HEK293 (cell line): ENCODE data around the gene EPSTI1.

Source experiments
- CTCF ChIA-PET: fragments of 350-600 bp; formaldehyde crosslinking; extraction: SDS; loops from one replicate; lab custom pipeline; 2021; ENCODE audit warnings: antibody characterized with exemption; lab: Yijun Ruan, JAX
- POLR2A ChIA-PET: fragments of 300-600 bp; formaldehyde crosslinking; extraction: SDS; loops from one replicate; lab custom pipeline; 2020; ENCODE audit warnings: antibody characterized with exemption, inconsistent platforms; lab: Yijun Ruan, JAX
- H3K27ac ChIP-seq: fragments of 200-500 bp; sonication (Bioruptor generic); 2 replicates; pipeline ENCODE4 v1.5.1; 2014; ENCODE audit warnings: low read depth, low read length, control low read depth, inconsistent platforms; ENCODE audit errors: extremely low read depth
- H3K36me3 ChIP-seq, 2 experiments: fragments of 200-500 bp in 1 of 2; sonication (Bioruptor generic) in 1 of 2; 1 replicate in 1 of 2; 2 replicates in 1 of 2; pipeline ENCODE4 v1.5.1; 2014 to 2017; ENCODE audit warnings: inconsistent platforms in 2 of 2, low read length in 2 of 2; ENCODE audit not compliant: control insufficient read depth in 2 of 2, insufficient read depth in 1 of 2
- H3K4me1 ChIP-seq: fragments of 200-500 bp; sonication (Bioruptor generic); 2 replicates; pipeline ENCODE4 v1.5.1; 2014; ENCODE audit warnings: mild to moderate bottlenecking, low read length, inconsistent platforms; ENCODE audit not compliant: control insufficient read depth, insufficient read depth
- H3K4me3 ChIP-seq: 2 replicates; pipeline ENCODE4 v1.5.1; 2011; ENCODE audit warnings: low read depth, mild to moderate bottlenecking, control low read depth, low read length, moderate library complexity
- H3K9me3 ChIP-seq: fragments of 200-500 bp; sonication (Bioruptor generic); 2 replicates; pipeline ENCODE4 v1.5.1; 2014; ENCODE audit warnings: low read depth, low read length, inconsistent platforms; ENCODE audit not compliant: control insufficient read depth, insufficient read depth
- BCL11A ChIP-seq: fragments of 450-650 bp; formaldehyde crosslinking; IDR thresholded peaks from 2 replicates; pipeline ENCODE4 v1.5.1; 2016; ENCODE audit warnings: low read depth, missing biosample characterization, missing genetic modification characterization
- EGR2 ChIP-seq: fragments of 450-650 bp; formaldehyde crosslinking; IDR thresholded peaks from 2 replicates; pipeline ENCODE4 v1.5.1; 2016; ENCODE audit warnings: low read depth, missing biosample characterization, missing genetic modification characterization
- ELK4 ChIP-seq: IDR thresholded peaks from 2 replicates; pipeline ENCODE4 v1.6.1; 2011; ENCODE audit warnings: mild to moderate bottlenecking, low read depth, low read length, borderline replicate concordance
- HIC1 ChIP-seq: fragments of 450-650 bp; formaldehyde crosslinking; IDR thresholded peaks from 2 replicates; pipeline ENCODE4 v1.5.1; 2016; ENCODE audit warnings: missing biosample characterization, missing genetic modification characterization
- IKZF3 ChIP-seq: fragments of 450-650 bp; IDR thresholded peaks from 2 replicates; pipeline ENCODE4 v1.5.0; 2018; ENCODE audit warnings: missing biosample characterization, mild to moderate bottlenecking, missing genetic modification characterization, moderate library complexity
- INSM2 ChIP-seq: fragments of 450-650 bp; formaldehyde crosslinking; IDR thresholded peaks from 2 replicates; pipeline ENCODE4 v1.5.1; 2016; ENCODE audit warnings: missing biosample characterization, missing genetic modification characterization
- PRDM4 ChIP-seq: fragments of 450-650 bp; formaldehyde crosslinking; IDR thresholded peaks from 2 replicates; pipeline ENCODE4 v1.5.1; 2017; ENCODE audit warnings: missing biosample characterization, missing genetic modification characterization
- SCRT1 ChIP-seq: fragments of 450-650 bp; formaldehyde crosslinking; IDR thresholded peaks from 2 replicates; pipeline ENCODE4 v1.5.1; 2016; ENCODE audit warnings: missing biosample characterization, missing genetic modification characterization, borderline replicate concordance
- ZBTB17 ChIP-seq: fragments of 450-650 bp; formaldehyde crosslinking; IDR thresholded peaks from 2 replicates; pipeline ENCODE4 v1.5.1; 2016; ENCODE audit warnings: missing biosample characterization, missing genetic modification characterization
- ZBTB49 ChIP-seq: fragments of 450-650 bp; formaldehyde crosslinking; IDR thresholded peaks from 2 replicates; pipeline ENCODE4 v1.5.1; 2016; ENCODE audit warnings: missing biosample characterization, missing genetic modification characterization, low read depth
- ZBTB7A ChIP-seq: fragments of 450-650 bp; formaldehyde crosslinking; IDR thresholded peaks from 2 replicates; pipeline ENCODE4 v1.5.1; 2016; ENCODE audit warnings: low read depth, missing biosample characterization, missing genetic modification characterization
- ZFP37 ChIP-seq: fragments of 450-650 bp; formaldehyde crosslinking; IDR thresholded peaks from 2 replicates; pipeline ENCODE4 v1.5.1; 2016; ENCODE audit warnings: missing biosample characterization, missing genetic modification characterization
- ZNF121 ChIP-seq: fragments of 450-650 bp; formaldehyde crosslinking; IDR thresholded peaks from 2 replicates; pipeline ENCODE4 v1.5.1; 2016; ENCODE audit warnings: missing biosample characterization, missing genetic modification characterization
- ZNF175 ChIP-seq: fragments of 450-650 bp; formaldehyde crosslinking; IDR thresholded peaks from 2 replicates; pipeline ENCODE4 v1.5.1; 2016; ENCODE audit warnings: missing biosample characterization, missing genetic modification characterization
- ZNF221 ChIP-seq: fragments of 450-650 bp; formaldehyde crosslinking; IDR thresholded peaks from 2 replicates; pipeline ENCODE4 v1.5.1; 2017; ENCODE audit warnings: missing biosample characterization, missing genetic modification characterization, borderline replicate concordance
- ZNF24 ChIP-seq: fragments of 450-650 bp; formaldehyde crosslinking; IDR thresholded peaks from 2 replicates; pipeline ENCODE4 v1.5.1; 2016; ENCODE audit warnings: missing biosample characterization, missing genetic modification characterization
- ZNF248 ChIP-seq: fragments of 450-650 bp; formaldehyde crosslinking; IDR thresholded peaks from 2 replicates; pipeline ENCODE4 v1.5.1; 2017; ENCODE audit warnings: missing biosample characterization, missing genetic modification characterization
- ZNF292 ChIP-seq: fragments of 450-650 bp; formaldehyde crosslinking; IDR thresholded peaks from 2 replicates; pipeline ENCODE4 v1.5.1; 2016; ENCODE audit warnings: low read depth, missing biosample characterization, missing genetic modification characterization, borderline replicate concordance
- ZNF473 ChIP-seq: fragments of 450-650 bp; formaldehyde crosslinking; IDR thresholded peaks from 2 replicates; pipeline ENCODE4 v1.5.1; 2017; ENCODE audit warnings: missing biosample characterization, missing genetic modification characterization
- ZNF560 ChIP-seq: fragments of 450-650 bp; formaldehyde crosslinking; IDR thresholded peaks from 2 replicates; pipeline ENCODE4 v1.5.1; 2017; ENCODE audit warnings: missing biosample characterization, missing genetic modification characterization, borderline replicate concordance
- ZNF580 ChIP-seq: fragments of 450-650 bp; formaldehyde crosslinking; IDR thresholded peaks from 2 replicates; pipeline ENCODE4 v1.5.1; 2016; ENCODE audit warnings: missing biosample characterization, missing genetic modification characterization
- ZNF623 ChIP-seq: fragments of 450-650 bp; formaldehyde crosslinking; IDR thresholded peaks from 2 replicates; pipeline ENCODE4 v1.5.1; 2016; ENCODE audit warnings: missing biosample characterization, missing genetic modification characterization
- ZNF624 ChIP-seq: fragments of 450-650 bp; formaldehyde crosslinking; IDR thresholded peaks from 2 replicates; pipeline ENCODE4 v1.5.1; 2017; ENCODE audit warnings: missing biosample characterization, missing genetic modification characterization
- ZNF629 ChIP-seq: fragments of 450-650 bp; formaldehyde crosslinking; IDR thresholded peaks from 2 replicates; pipeline ENCODE4 v1.5.1; 2017; ENCODE audit warnings: missing biosample characterization, missing genetic modification characterization
- ZNF658 ChIP-seq: fragments of 450-650 bp; formaldehyde crosslinking; IDR thresholded peaks from 2 replicates; pipeline ENCODE4; 2016; ENCODE audit warnings: missing biosample characterization, missing genetic modification characterization
- ZNF777 ChIP-seq: fragments of 450-650 bp; formaldehyde crosslinking; IDR thresholded peaks from 2 replicates; pipeline ENCODE4 v1.5.1; 2017; ENCODE audit warnings: missing biosample characterization, missing genetic modification characterization, borderline replicate concordance

The EPSTI1 gene

GRCh38 chr13:43009506-43009905 is 17.5 kb upstream of the EPSTI1 start:
- Histone ChIP-seq H3K36me3 (no peaks in the 10 kb centered on the region), H3K4me1 (no peaks in the 10 kb centered on the region), H3K27ac (no peak overlapping the region), H3K4me3 (no peak overlapping the region), H3K9me3 (no peaks in the 10 kb centered on the region)
- ChIA-PET POLR2A (no interaction called here), CTCF (no interaction called here)
- no peak for TF ChIP-seq ZNF623
- TF ChIP-seq ZNF629 (tag by site-specific recombination) = no peak
- no peak for TF ChIP-seq ZBTB49
- no peak for TF ChIP-seq ZBTB17
- TF ChIP-seq ZNF175 (tag by site-specific recombination) = no peak
- TF ChIP-seq ZFP37 (tag by site-specific recombination) = no peak
- TF ChIP-seq IKZF3 (tag by site-specific recombination) = no peak
- TF ChIP-seq ZNF292 (tag by site-specific recombination) = no peak
- TF ChIP-seq HIC1 (tag by site-specific recombination) = no peak
- TF ChIP-seq ZNF24 = no peak
- no peak for TF ChIP-seq ZBTB7A (tag by site-specific recombination)
- TF ChIP-seq ZNF221 (tag by site-specific recombination) = no peak

- ChIA-PET POLR2A (no interaction called here), CTCF (no interaction called here)
- no peaks in the 10 kb centered on the region for H3K4me1 ChIP-seq
- TF ChIP-seq ZNF580 (tag by site-specific recombination) = no peak
- no peak for TF ChIP-seq ZNF560
- no peak for TF ChIP-seq ZNF658
- TF ChIP-seq ELK4 = no peak
- no peak for TF ChIP-seq ZNF777 (tag by site-specific recombination)
- TF ChIP-seq BCL11A (tag by site-specific recombination) = no peak
- no peak for TF ChIP-seq EGR2 (tag by site-specific recombination)
- TF ChIP-seq ZNF24 = no peak
- TF ChIP-seq IKZF3 (tag by site-specific recombination) = no peak
- no peak for TF ChIP-seq PRDM4 (tag by site-specific recombination)
- TF ChIP-seq ZNF473 = no peak
- TF ChIP-seq SCRT1 = no peak
- no peak for TF ChIP-seq INSM2
- no peak for TF ChIP-seq ZNF624 (tag by site-specific recombination)
- TF ChIP-seq ZNF121 (tag by site-specific recombination) = no peak
- TF ChIP-seq ZNF248 (tag by site-specific recombination) = no peak
- TF ChIP-seq, all 188 proteins: peak for 0
- no peak overlapping the region for H3K27ac ChIP-seq
- no peaks in the 10 kb centered on the region for H3K36me3 ChIP-seq
- no peak overlapping the region for H3K4me3 ChIP-seq
- no peaks in the 10 kb centered on the region for H3K9me3 ChIP-seq
Measured at GRCh38 chr13:43008596-43008995, 16.6 kb upstream of the EPSTI1 start.
